Transverse colon (tissue), 4 donors: ENCODE results near the gene ELANE. TPM values are rescaled to one million over a fixed set of nuclear protein-coding genes. Genes with fewer than 3 reads are reported as not detected.

Experiments
- DNase-seq: peaks from one replicate; pipeline ENCODE4 v3.0.0-alpha.2; 2019
- H3K27ac ChIP-seq, 4 donors: fragments of 200-600 bp; sonication (generic); 2 replicates each; pipeline ENCODE4 v1.5.1; 2016 to 2018; ENCODE audit warnings: inconsistent platforms in 4 of 4
- H3K27me3 ChIP-seq: fragments of 200-600 bp; sonication (generic); 2 replicates; pipeline ENCODE4 v1.5.1; 2017; ENCODE audit warnings: inconsistent platforms
- H3K36me3 ChIP-seq, 4 donors: fragments of 200-600 bp; sonication (generic); 2 replicates each; pipeline ENCODE4 v1.5.1; 2017 to 2019; ENCODE audit warnings: inconsistent platforms in 4 of 4
- H3K4me1 ChIP-seq, 4 donors: fragments of 200-600 bp; sonication (generic); 2 replicates each; pipeline ENCODE4 v1.5.1; 2017 to 2020; ENCODE audit warnings: inconsistent platforms in 4 of 4
- H3K4me3 ChIP-seq, 4 donors: fragments of 200-600 bp; sonication (generic); 1 replicate in 1 of 4; 2 replicates in 3 of 4; pipeline versions ENCODE4 v1.5.1 to v1.6.1; 2017 to 2019; ENCODE audit warnings: inconsistent platforms in 4 of 4
- H3K9me3 ChIP-seq, 2 donors: fragments of 200-600 bp; sonication (generic); 2 replicates each; pipeline ENCODE4 v1.5.1; 2017 to 2019; ENCODE audit warnings: inconsistent platforms in 2 of 2
- CTCF ChIP-seq, 5 experiments: fragments of 200-600 bp in 3 of 5; fragments of 450-650 bp in 2 of 5; sonication (generic) in 3 of 5; IDR thresholded peaks; 1 replicate in 2 of 5; 2 replicates in 3 of 5; pipeline ENCODE4 v1.5.1; 2016 to 2017; ENCODE audit warnings: antibody characterized with exemption in 5 of 5, inconsistent platforms in 3 of 5, mild to moderate bottlenecking in 2 of 5, moderate library complexity in 1 of 5
- EP300 ChIP-seq: sonication (generic); formaldehyde crosslinking; IDR thresholded peaks from one replicate; pipeline ENCODE4 v1.6.1; 2017; ENCODE audit warnings: antibody characterized with exemption, low read depth
- POLR2A ChIP-seq: fragments of 450-650 bp; IDR thresholded peaks from one replicate; pipeline ENCODE4 v1.6.1; 2016; ENCODE audit warnings: antibody characterized with exemption, mild to moderate bottlenecking, moderate library complexity
- POLR2AphosphoS5 ChIP-seq, 3 donors: sonication (generic); formaldehyde crosslinking; IDR thresholded peaks; one replicate each; pipeline ENCODE4 v1.6.1; 2016; ENCODE audit warnings: antibody characterized with exemption in 3 of 3
- WGBS, 2 donors: methylation state at CpG; one replicate each; pipeline ENCODE4 v1.1.5; 2018; ENCODE audit warnings: low coverage in 1 of 2; 5-methylcytosine and 5-hydroxymethylcytosine counted together
- in situ Hi-C, 4 donors: fragments of 200-750 bp; cut with MboI; loops; one replicate each; pipeline versions ENCODE4 v1.15.0 to v1.15.1; 2017; ENCODE audit warnings: low sequenced_read_pairs in 3 of 4, low pct_ligation_motif_present in 1 of 4, low pct_unique_long_range_greater_than_20kb in 1 of 4
- intact Hi-C: fragments of 100-400 bp; cut with DNase I; formaldehyde crosslinking; loops from one replicate; pipeline ENCODE4 v1.15.1; 2023; ENCODE audit warnings: low total_unique reads
- total RNA-seq, 4 donors: library from RNA; depleted of rRNA; stranded (reverse); fragments of >200 nt; gene quantifications; one replicate each; pipeline ENCODE4 v1.1.0, GENCODE V29; 2016

Gene ELANE
- total RNA-seq, 4 donors from 2014 or later = 0.79 to 2.2 TPM; not detected in 2

- in situ Hi-C loops (no loop called here), intact Hi-C loops (no loop called here)
- Histone ChIP-seq H3K36me3 (no peaks in the 10 kb centered on the region), H3K9me3 (no peaks in the 10 kb centered on the region), H3K4me1 (no peaks in the 10 kb centered on the region), H3K27ac (no peak overlapping the region), H3K4me3 (no peak overlapping the region), H3K27me3 (no peaks in the 10 kb centered on the region)
- no peak for DNase-seq
- 88% methylated on average over 15 of the region's 15 CpGs; no CpG with 5 or more reads in 1 of the 2 donors for WGBS, 2 donors
- TF ChIP-seq POLR2A (no peak), CTCF (IDR thresholded peaks at IDR 0.05) (no peak), EP300 (no peak), POLR2AphosphoS5 (IDR thresholded peaks at IDR 0.05) (no peak)
Observed at GRCh38 chr19:900043-900301, 47.9 kb downstream of the ELANE start.

GRCh38 chr19:900302-901111, 48.4 kb downstream of the ELANE start:
- TF ChIP-seq EP300 (no peak), POLR2A (no peak), POLR2AphosphoS5 (IDR thresholded peaks at IDR 0.05) (no peak), CTCF (IDR thresholded peaks at IDR 0.05) (no peak)
- H3K36me3 ChIP-seq = no peaks in the 10 kb centered on the region
- no peak overlapping the region for H3K4me3 ChIP-seq
- WGBS, 2 donors = 75 to 80% methylated on average over 2 to 30 of the region's 30 CpGs
- no peak for DNase-seq
- intact Hi-C loops = no loop called here
- peak overlapping the region in 2 of 4 donors; percentile 13 to 21 for H3K27ac ChIP-seq
- H3K4me1 ChIP-seq = no peaks in the 10 kb centered on the region
- no peaks in the 10 kb centered on the region for H3K27me3 ChIP-seq
- no peaks in the 10 kb centered on the region for H3K9me3 ChIP-seq
- in situ Hi-C loops = no loop called here

- H3K4me1 ChIP-seq = no peaks in the 10 kb centered on the region
- in situ Hi-C loops (no loop called here), intact Hi-C loops (no loop called here)
- DNase-seq = no peak
- WGBS, 2 donors = 94% methylated on average over 27 of the region's 27 CpGs; no CpG with 5 or more reads in 1 of the 2 donors
- H3K27me3 ChIP-seq = no peaks in the 10 kb centered on the region
- H3K36me3 ChIP-seq = no peaks in the 10 kb centered on the region
- no peak overlapping the region for H3K4me3 ChIP-seq
- H3K27ac ChIP-seq = peak overlapping the region in 1 of 4 donors; percentile 21
- H3K9me3 ChIP-seq = no peaks in the 10 kb centered on the region
- TF ChIP-seq POLR2AphosphoS5 (IDR thresholded peaks at IDR 0.05) (no peak), EP300 (no peak), CTCF (IDR thresholded peaks at IDR 0.05) (no peak), POLR2A (no peak)
Observed at GRCh38 chr19:901216-902092, 49.4 kb downstream of the ELANE start.

GRCh38 chr19:902093-902370, 49.9 kb downstream of the ELANE start:
- H3K36me3 ChIP-seq = no peaks in the 10 kb centered on the region
- no peak overlapping the region for H3K4me3 ChIP-seq
- H3K4me1 ChIP-seq = no peaks in the 10 kb centered on the region
- no peak for DNase-seq
- H3K27me3 ChIP-seq = no peaks in the 10 kb centered on the region
- WGBS, 2 donors = 85 to 92% methylated on average over 2 to 7 of the region's 7 CpGs
- no peaks in the 10 kb centered on the region for H3K9me3 ChIP-seq
- H3K27ac ChIP-seq = no peak overlapping the region
- in situ Hi-C loops = no loop called here
- TF ChIP-seq CTCF (IDR thresholded peaks at IDR 0.05) (no peak), POLR2AphosphoS5 (IDR thresholded peaks at IDR 0.05) (no peak), POLR2A (no peak), EP300 (no peak)
- intact Hi-C loops = no loop called here
